GM18519 (cell line): ENCODE results near the gene UGT1A1.

ENCODE experiments used
- ATAC-seq: cut with Tn5 transposase; IDR thresholded peaks from one replicate; pipeline ENCODE4 v1.9.1; 2021; ENCODE audit warnings: mild to moderate bottlenecking, moderate library complexity; ENCODE audit not compliant: unreplicated experiment, low FRiP score

The UGT1A1 gene

DNA sequence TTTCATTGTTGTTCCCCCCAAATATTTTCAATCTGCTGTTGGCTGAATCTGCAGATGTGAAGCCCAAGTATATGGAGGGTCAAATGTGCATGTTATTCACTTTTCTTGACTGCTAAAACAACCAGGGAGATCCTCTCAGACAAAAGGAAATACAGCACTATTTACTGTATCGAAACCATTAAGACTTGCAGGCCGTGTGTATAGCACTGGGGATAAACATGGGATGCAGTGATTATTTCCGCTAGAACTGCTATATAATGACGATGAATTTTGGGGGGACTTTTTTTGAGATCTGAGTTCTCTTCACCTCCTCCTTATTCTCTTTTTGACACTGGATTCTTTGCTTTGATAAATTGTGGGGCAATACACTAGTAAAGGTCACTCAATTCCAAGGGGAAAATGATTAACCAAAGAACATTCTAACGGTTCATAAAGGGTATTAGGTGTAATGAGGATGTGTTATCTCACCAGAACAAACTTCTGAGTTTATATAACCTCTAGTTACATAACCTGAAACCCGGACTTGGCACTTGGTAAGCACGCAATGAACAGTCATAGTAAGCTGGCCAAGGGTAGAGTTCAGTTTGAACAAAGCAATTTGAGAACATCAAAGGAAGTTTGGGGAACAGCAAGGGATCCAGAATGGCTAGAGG, 3.5 kb upstream of the UGT1A1 start:
- ATAC-seq: no peak

- no peak for ATAC-seq
These were observed 1.9 kb upstream of the UGT1A1 start for GRCh38 chr2:233758141-233758540.

GRCh38 chr2:233758849-233759248, 1.2 kb upstream of the UGT1A1 start:
- no peak for ATAC-seq

DNA sequence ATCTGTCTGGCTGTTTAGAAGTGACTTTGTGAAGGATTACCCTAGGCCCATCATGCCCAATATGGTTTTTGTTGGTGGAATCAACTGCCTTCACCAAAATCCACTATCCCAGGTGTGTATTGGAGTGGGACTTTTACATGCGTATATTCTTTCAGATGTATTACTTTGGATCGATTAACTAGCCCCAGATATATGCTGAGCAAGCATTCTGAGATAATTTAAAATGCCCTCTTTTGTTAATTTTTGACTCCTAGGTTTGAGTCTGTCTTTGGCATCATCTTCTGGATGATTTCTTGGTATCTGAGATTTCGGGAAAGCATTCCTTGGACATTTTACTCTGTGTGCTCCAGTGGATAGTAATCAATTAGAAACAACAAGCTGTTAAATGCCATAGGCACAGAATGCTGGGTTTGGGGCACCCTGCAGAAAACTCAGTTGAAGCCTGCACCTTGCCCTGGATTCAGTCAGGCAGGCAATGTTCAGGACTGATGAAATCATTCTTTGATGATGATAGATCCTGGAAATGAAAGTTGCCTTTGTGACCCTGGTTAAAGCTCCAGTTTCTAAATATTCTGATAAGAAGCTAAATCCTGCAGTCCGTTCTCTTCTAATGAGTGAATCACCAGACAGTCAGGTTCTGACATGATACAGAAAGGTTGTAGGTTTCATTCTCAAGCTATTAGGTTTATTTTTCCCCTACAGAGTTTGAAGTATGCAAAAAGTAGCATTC, 1.1 kb downstream of the UGT1A1 start:
- no peak for ATAC-seq

- no peak for ATAC-seq
These were observed 4.2 kb downstream of the UGT1A1 start for GRCh38 chr2:233764264-233764663.

- no peak for ATAC-seq
These were observed 4.7 kb downstream of the UGT1A1 start for GRCh38 chr2:233764761-233765160.

GRCh38 chr2:233766416-233766815, 6.3 kb downstream of the UGT1A1 start:
- ATAC-seq: no peak

DNA sequence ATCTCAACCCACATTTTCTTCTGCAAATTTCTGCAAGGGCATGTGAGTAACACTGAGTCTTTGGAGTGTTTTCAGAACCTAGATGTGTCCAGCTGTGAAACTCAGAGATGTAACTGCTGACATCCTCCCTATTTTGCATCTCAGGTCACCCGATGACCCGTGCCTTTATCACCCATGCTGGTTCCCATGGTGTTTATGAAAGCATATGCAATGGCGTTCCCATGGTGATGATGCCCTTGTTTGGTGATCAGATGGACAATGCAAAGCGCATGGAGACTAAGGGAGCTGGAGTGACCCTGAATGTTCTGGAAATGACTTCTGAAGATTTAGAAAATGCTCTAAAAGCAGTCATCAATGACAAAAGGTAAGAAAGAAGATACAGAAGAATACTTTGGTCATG, 8.0 kb downstream of the UGT1A1 start:
- ATAC-seq: no peak

DNA sequence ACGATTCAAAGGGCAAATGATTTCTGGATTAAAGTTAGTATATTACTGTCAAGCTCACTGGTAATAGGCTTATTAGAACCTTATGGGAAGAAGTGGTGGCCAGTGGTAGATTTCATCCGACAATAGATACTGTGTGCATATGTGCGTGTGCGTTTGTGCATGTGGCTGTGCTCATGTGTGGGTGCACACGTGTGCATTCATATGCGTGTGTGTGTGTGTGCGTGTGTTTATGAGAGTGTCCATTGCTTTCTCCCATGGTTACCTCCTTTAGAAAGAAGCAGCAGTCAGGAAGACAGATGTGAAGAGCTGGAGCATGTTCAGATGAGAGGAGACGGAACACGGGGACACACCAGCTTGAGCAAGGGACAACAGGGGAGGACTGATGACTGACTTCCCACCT, 9.2 kb downstream of the UGT1A1 start:
- ATAC-seq: no peak

DNA sequence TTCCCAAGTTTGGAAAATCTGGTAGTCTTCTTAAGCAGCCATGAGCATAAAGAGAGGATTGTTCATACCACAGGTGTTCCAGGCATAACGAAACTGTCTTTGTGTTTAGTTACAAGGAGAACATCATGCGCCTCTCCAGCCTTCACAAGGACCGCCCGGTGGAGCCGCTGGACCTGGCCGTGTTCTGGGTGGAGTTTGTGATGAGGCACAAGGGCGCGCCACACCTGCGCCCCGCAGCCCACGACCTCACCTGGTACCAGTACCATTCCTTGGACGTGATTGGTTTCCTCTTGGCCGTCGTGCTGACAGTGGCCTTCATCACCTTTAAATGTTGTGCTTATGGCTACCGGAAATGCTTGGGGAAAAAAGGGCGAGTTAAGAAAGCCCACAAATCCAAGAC, 12.1 kb downstream of the UGT1A1 start:
- no peak for ATAC-seq

- no peak for ATAC-seq
These were observed 12.5 kb downstream of the UGT1A1 start for GRCh38 chr2:233772583-233772982.

DNA sequence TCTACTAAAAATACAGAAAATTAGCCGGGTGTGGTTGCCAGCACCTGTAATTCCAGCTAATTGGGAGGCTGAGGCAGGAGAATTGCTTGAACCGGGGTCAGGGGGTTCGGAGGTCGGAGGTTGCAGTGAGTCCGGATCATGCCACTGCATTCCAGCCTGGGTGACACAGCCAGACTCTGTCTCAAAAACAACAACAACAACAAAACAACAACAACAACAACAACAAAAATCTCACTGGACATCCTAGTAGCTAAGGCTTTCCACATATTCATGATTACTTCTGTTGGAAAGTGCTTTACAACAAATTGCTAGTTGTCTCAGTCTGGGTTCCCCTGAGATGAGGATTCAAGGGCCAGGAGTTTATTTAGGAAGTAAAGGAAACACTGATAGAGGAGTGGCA, 13.8 kb downstream of the UGT1A1 start:
- ATAC-seq: no peak

DNA sequence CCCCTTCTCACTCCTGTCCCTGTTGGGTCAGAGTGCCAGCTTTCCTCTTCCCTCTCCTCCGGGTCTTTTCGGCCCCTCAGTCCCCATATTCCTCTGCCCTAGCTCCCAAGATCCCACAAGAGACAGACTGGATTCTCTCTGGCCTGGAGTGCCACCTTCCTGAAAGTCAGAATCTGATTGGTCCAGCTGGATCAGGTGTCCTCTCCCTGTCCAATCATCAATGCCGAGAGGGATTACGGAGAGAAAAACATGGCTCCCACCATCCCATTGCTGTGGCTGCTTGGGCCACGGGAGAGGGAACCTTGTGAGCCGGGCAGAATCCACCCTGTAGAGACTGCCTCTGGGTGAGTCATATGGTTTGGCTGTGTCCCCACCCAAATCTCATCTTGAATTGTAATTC, 15.3 kb downstream of the UGT1A1 start:
- ATAC-seq: no peak

GRCh38 chr2:233778030-233778429, 18.0 kb downstream of the UGT1A1 start, which contains the start of gene MROH2A:
TSS of gene MROH2A (plus strand) at chr2:233778330. CDS start at chr2:233779359, 1,029 bp downstream.
- no peak for ATAC-seq

GRCh38 chr2:233779722-233780121, 19.7 kb downstream of the UGT1A1 start:
- no peak for ATAC-seq

DNA sequence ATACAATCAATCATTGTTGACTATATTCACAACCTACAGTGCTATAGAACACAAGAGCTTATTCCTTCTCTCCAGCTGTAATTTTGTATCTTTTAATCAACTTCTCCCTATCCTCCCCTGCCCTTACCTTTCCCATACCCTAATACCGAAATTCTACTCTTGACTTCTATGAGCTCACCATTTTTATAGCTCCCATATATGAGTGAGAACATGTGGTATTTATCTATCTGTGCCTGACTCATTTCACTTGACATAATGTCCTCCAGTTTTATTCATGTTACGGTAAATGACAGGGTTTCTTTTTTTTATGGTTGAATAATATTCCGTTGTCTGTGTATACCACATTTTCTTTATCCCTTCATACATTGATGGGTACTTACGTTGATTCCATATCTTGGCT, 20.7 kb downstream of the UGT1A1 start:
- no peak for ATAC-seq

- no peak for ATAC-seq
These were observed 29.5 kb downstream of the UGT1A1 start for GRCh38 chr2:233789554-233789953.

- no peak for ATAC-seq
These were observed 31.2 kb downstream of the UGT1A1 start for GRCh38 chr2:233791151-233791882.

GRCh38 chr2:233791883-233792329, 31.8 kb downstream of the UGT1A1 start:
- no peak for ATAC-seq

DNA sequence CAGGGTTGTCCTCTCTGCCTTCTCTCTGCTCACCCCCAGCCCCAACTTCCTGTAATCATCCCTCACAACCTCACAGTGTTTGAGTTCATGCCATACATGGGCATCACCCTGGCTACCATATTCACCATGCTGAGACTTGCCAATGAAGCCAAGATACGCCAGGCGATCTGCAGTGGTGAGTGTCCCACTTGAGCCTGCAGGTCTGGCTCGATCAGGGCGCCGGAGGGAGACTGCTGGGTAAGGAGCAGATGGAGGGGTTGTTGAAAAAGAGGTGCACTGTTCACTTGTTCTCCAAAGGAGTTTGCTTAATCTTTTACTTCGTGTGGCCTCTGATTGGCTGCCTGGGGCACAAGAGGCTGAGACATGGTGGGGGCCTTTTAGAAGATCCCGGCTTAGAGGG, 32.6 kb downstream of the UGT1A1 start:
- ATAC-seq: no peak

DNA sequence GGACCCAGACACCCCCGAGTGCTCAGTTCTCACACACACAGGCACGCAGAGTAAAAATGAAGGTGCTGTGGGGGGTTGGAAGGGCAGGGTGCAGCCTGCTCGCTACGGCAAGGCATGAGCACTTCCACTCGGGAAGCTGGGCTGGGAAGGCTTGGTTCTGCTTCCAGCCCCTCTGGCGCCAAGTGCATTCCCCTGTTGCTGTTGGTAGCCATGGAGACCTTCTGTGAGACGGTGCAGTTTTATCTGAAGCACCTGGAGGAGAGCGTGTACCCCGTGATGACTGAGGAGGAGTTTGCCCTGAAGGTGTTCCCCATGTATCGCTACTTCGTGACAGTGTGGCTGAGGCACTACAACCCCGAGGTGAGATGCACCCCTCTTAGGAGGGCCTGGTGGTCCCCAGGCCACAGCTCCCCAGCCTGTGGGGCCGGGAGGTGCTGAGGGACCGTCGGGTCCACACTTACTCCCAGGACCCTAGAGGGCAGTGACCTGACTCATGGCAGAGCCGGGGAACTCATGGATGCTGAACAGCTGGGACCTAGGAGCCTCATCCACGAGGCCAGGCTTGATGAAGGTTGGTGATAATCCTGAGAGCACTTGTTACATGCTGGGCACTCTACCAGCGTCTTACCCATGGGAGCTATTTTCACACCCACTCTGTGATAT, 33.5 kb downstream of the UGT1A1 start:
- no peak for ATAC-seq
